Upper lobe of right lung (tissue), 1 donor: ENCODE data around the gene PHF13. TPM values are rescaled to one million over a fixed set of nuclear protein-coding genes. Genes with fewer than 3 reads are reported as not detected.
"Not testable (repeated sequence)": the region's sequence is repeated elsewhere in the genome, so short reads cannot be mapped to it uniquely, and the experiment has no call there.

Source experiments
- ATAC-seq: fragments of 200-7000 bp; cut with Tn5 transposase; one replicate; pipeline ENCODE4 v1.9.1; 2020; ENCODE audit warnings: mild to moderate bottlenecking, moderate library complexity
- DNase-seq: peaks from one replicate; pipeline ENCODE4 v3.0.0-alpha.2; 2020
- H3K27ac ChIP-seq: fragments of 200-600 bp; one replicate; pipeline ENCODE4 v1.8.0; 2022
- H3K27me3 ChIP-seq: fragments of 200-600 bp; one replicate; pipeline ENCODE4 v1.8.0; 2022; ENCODE audit warnings: mild to moderate bottlenecking
- H3K36me3 ChIP-seq: fragments of 200-600 bp; one replicate; pipeline ENCODE4 v1.8.0; 2022
- H3K4me1 ChIP-seq: fragments of 200-600 bp; one replicate; pipeline ENCODE4 v1.8.0; 2022
- H3K4me3 ChIP-seq: fragments of 200-600 bp; one replicate; pipeline ENCODE4 v1.8.0; 2022; ENCODE audit warnings: mild to moderate bottlenecking
- H3K9me3 ChIP-seq: fragments of 200-600 bp; one replicate; pipeline ENCODE4 v1.8.0; 2022
- intact Hi-C: fragments of 100-400 bp; cut with DNase I; formaldehyde crosslinking; loops from one replicate; pipeline ENCODE4 v1.11.0; 2022
- total RNA-seq: library from RNA; stranded (reverse); fragmentation: NEBNext Ultra II Directional; extraction: Animal tissue kit (Norgen Biotek cat#: 25700); gene quantifications from one replicate; pipeline ENCODE4 v1.2.1, GENCODE V29; 2021
- TF ChIP-seq, protein P1 (sequence below): fragments of 200-600 bp; IDR thresholded peaks from one replicate; pipeline ENCODE4 v1.8.0; 2022; ENCODE audit warnings: antibody characterized with exemption
- donor health status: DM: no; HTN: yes; CAD: no; lungs with severe emphysema.

PHF13 gene
- total RNA-seq, 1 donor from 2014 or later = 10.8 TPM

- intact Hi-C loops = no loop called here
- TF ChIP-seq, protein P1, sequence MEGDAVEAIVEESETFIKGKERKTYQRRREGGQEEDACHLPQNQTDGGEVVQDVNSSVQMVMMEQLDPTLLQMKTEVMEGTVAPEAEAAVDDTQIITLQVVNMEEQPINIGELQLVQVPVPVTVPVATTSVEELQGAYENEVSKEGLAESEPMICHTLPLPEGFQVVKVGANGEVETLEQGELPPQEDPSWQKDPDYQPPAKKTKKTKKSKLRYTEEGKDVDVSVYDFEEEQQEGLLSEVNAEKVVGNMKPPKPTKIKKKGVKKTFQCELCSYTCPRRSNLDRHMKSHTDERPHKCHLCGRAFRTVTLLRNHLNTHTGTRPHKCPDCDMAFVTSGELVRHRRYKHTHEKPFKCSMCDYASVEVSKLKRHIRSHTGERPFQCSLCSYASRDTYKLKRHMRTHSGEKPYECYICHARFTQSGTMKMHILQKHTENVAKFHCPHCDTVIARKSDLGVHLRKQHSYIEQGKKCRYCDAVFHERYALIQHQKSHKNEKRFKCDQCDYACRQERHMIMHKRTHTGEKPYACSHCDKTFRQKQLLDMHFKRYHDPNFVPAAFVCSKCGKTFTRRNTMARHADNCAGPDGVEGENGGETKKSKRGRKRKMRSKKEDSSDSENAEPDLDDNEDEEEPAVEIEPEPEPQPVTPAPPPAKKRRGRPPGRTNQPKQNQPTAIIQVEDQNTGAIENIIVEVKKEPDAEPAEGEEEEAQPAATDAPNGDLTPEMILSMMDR = no peak
- no peak overlapping the region for H3K27ac ChIP-seq
- H3K4me3 ChIP-seq = no peak overlapping the region
- H3K4me1 ChIP-seq = no peaks in the 10 kb centered on the region
- peaks cover 33% of the 10 kb centered on the region for H3K36me3 ChIP-seq
- H3K27me3 ChIP-seq = no peaks in the 10 kb centered on the region
- no peaks in the 10 kb centered on the region for H3K9me3 ChIP-seq
- ATAC-seq = no peak
- no peak for DNase-seq
Measured at GRCh38 chr1:6653436-6654290, 40.1 kb downstream of the PHF13 start.

DNA sequence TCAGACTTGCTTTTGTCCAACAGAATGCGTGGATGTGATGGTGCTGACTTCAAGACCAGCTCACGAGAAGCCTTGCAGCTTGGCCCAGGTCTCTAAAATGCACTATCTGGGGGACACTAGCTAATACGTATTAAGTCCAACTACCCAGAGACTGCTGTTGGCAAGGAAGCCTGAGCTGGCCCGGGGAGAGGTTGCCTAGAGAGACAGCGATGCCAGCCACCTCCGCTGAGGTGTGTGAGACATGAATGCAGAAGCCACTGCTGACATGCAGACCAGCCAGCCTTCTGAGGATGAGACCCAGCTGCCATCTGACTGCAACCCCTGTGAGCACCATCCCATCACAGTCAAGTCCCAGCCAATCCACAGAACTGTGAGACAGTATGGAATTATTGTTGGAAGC lies 43.6 kb downstream of the PHF13 start:
- DNase-seq = no peak
- TF ChIP-seq, protein P1 = no peak
- ATAC-seq = no peak
- Histone ChIP-seq H3K9me3 (no peaks in the 10 kb centered on the region), H3K4me3 (no peak overlapping the region), H3K27me3 (no peaks in the 10 kb centered on the region), H3K36me3 (peaks cover 30% of the 10 kb centered on the region), H3K27ac (no peak overlapping the region), H3K4me1 (no peaks in the 10 kb centered on the region)
- intact Hi-C loops = no loop called here

DNA sequence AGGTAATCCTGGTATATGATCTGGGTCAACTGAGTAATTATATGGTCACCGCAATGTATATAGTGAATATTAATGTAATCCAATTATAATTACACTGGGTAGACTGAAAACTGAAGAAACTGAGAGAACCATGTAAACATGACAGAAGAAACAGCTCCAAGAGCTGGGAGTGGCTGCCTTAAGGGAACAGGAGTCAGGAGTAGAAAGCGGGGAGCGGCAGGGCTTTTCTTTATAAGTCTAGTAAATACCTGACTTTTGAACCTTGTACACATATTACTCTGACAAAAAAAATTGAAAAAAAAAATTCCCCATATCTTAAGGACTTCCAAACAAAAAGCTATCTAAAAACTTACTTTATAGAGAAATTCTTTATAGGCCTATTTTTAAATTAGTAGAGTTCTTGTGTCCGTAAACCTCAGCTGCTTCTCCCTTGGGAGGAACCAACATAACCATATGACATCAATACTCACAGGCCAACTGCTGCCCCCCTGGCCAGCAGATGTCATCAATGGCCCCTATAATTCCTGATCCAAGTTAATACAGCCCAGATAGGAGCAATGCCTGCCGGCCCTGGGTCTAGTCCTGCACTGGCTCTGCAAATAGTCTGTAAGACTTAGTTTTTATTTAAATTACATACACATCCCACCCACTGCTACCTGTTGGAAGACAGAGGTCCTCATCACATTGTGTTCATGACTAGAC lies 45.0 kb downstream of the PHF13 start:
- H3K4me1 ChIP-seq = no peaks in the 10 kb centered on the region
- no peak for ATAC-seq

GRCh38 chr1:6660415-6661049 lies 47.0 kb downstream of the PHF13 start:
- ATAC-seq = no peak
- intact Hi-C loops = no loop called here
- DNase-seq = no peak
- H3K4me3 ChIP-seq = no peak overlapping the region
- no peak overlapping the region for H3K27ac ChIP-seq
- no peaks in the 10 kb centered on the region for H3K9me3 ChIP-seq
- H3K36me3 ChIP-seq = peaks cover 2% of the 10 kb centered on the region
- TF ChIP-seq, protein P1 = no peak
- H3K27me3 ChIP-seq = no peaks in the 10 kb centered on the region
- no peaks in the 10 kb centered on the region for H3K4me1 ChIP-seq

More for the DNA sequence above, 45.0 kb downstream of the PHF13 start:
- TF ChIP-seq, protein P1 = no peak
- H3K36me3 ChIP-seq = peaks cover 16% of the 10 kb centered on the region
- no peak for DNase-seq
- no peaks in the 10 kb centered on the region for H3K9me3 ChIP-seq
- H3K27me3 ChIP-seq = no peaks in the 10 kb centered on the region
- intact Hi-C loops = no loop called here
- no peak overlapping the region for H3K27ac ChIP-seq
- no peak overlapping the region for H3K4me3 ChIP-seq

DNA sequence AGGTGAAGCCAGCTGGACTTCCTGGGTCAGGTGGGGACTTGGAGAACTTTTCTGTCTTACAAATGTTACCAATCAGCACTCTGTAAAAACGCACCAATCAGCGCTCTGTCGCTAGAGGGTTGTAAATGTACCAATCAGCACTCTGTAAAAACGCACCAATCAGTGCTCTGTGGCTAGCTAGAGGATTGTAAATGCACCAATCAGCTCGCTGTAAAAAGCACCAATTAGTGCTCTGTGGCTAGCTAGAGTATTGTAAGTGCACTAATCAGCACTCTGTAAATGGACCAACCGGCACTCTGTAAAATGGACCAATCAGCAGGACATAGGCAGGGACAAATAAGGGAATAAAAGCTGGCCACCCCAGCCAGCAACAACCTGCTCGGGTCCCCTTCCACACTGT lies 48.9 kb downstream of the PHF13 start:
- ATAC-seq = not testable (repeated sequence)

DNA sequence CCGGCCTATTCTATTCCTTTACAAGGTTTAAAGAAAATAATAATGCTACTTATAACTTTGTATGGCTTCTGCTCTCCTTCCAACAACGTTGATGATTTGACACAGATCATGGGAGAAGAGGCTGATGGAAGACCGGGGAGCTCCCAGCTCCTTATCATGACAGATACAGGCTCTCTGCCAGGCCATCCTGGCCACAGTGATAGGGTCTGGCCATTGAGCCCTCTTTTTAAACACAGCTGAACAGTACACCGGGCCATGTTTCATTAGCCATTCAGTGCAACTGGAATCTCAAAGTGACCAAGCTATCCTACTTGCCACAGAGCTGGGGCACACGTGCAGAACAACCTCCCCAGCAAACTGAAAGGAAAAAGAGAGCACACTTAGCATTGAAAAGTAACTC lies 53.2 kb downstream of the PHF13 start:
- no peaks in the 10 kb centered on the region for H3K9me3 ChIP-seq
- peaks cover 19% of the 10 kb centered on the region for H3K36me3 ChIP-seq
- DNase-seq = no peak
- no peak overlapping the region for H3K27ac ChIP-seq
- intact Hi-C loops = no loop called here
- TF ChIP-seq, protein P1 = no peak
- no peaks in the 10 kb centered on the region for H3K27me3 ChIP-seq
- H3K4me1 ChIP-seq = no peaks in the 10 kb centered on the region
- H3K4me3 ChIP-seq = no peak overlapping the region
- ATAC-seq = no peak

More for the DNA sequence above, 48.9 kb downstream of the PHF13 start:
- DNase-seq, H3K9me3 ChIP-seq, intact Hi-C loops, H3K4me3 ChIP-seq, H3K27ac ChIP-seq, H3K4me1 ChIP-seq, H3K27me3 ChIP-seq: not testable (repeated sequence)
- peaks cover 18% of the 10 kb centered on the region for H3K36me3 ChIP-seq
